Smooth muscle cell (in vitro differentiated cells): ENCODE results near the gene CFAP57. TPM values are rescaled to one million over a fixed set of nuclear protein-coding genes. Genes with fewer than 3 reads are reported as not detected.

ENCODE experiments used
- DNase-seq: peaks from one replicate; lab custom pipeline; 2025; ENCODE audit not compliant: unreplicated experiment; lab: John Stamatoyannopoulos, UW
- H2AFZ ChIP-seq: fragments of 200-600 bp; sonication (generic); 2 replicates; pipeline ENCODE4 v1.6.0; 2016; ENCODE audit warnings: antibody characterized with exemption, low read depth, mild to moderate bottlenecking
- H3F3A ChIP-seq: fragments of 200-600 bp; sonication (generic); 2 replicates; pipeline ENCODE4 v1.6.0; 2017; ENCODE audit warnings: antibody characterized with exemption, low read depth
- H3K27ac ChIP-seq: fragments of 200-600 bp; sonication (generic); 2 replicates; pipeline ENCODE4 v1.5.1; 2016; ENCODE audit warnings: low read depth, mild to moderate bottlenecking
- H3K27me3 ChIP-seq: fragments of 200-600 bp; sonication (generic); 2 replicates; pipeline ENCODE4 v1.6.1; 2016; ENCODE audit warnings: low read depth, mild to moderate bottlenecking
- H3K36me3 ChIP-seq: fragments of 200-600 bp; sonication (generic); 2 replicates; pipeline ENCODE4 v1.5.1; 2016; ENCODE audit warnings: low read depth
- H3K4me1 ChIP-seq: fragments of 200-600 bp; sonication (generic); 2 replicates; pipeline ENCODE4 v1.5.1; 2016; ENCODE audit warnings: low read depth
- H3K4me2 ChIP-seq: fragments of 200-600 bp; sonication (generic); 2 replicates; pipeline ENCODE4 v1.6.0; 2016; ENCODE audit warnings: mild to moderate bottlenecking
- H3K4me3 ChIP-seq: fragments of 200-600 bp; sonication (generic); 2 replicates; pipeline ENCODE4 v1.5.1; 2016; ENCODE audit warnings: mild to moderate bottlenecking
- H3K79me2 ChIP-seq: fragments of 200-600 bp; sonication (generic); 2 replicates; pipeline ENCODE4 v1.6.0; 2016; ENCODE audit warnings: low read depth, mild to moderate bottlenecking
- H3K9ac ChIP-seq: fragments of 200-600 bp; sonication (generic); 2 replicates; pipeline ENCODE4 v1.6.0; 2016; ENCODE audit warnings: low read depth
- H3K9me3 ChIP-seq: fragments of 200-600 bp; sonication (generic); replicated peaks from 2 replicates; pipeline ENCODE4 v1.5.1; 2016; ENCODE audit warnings: low read depth
- H4K20me1 ChIP-seq: fragments of 200-600 bp; sonication (generic); 2 replicates; pipeline ENCODE4 v1.6.0; 2016; ENCODE audit warnings: low read depth
- WGBS: methylation state at CpG from one replicate; pipeline ENCODE4 v1.1.7; 2016; ENCODE audit warnings: low lambda C conversion rate; 5-methylcytosine and 5-hydroxymethylcytosine counted together
- polyA plus RNA-seq: library from polyadenylated mRNA; unstranded; fragments of >200 nt; fragmentation: Nextera tagmentation; extraction: Ambion mirVana; gene quantifications from 2 replicates; pipeline ENCODE4 v1.2.1, GENCODE V29; 2016
- total RNA-seq: library from RNA; depleted of rRNA; stranded (reverse); fragments of >200 nt; gene quantifications from 2 replicates; pipeline ENCODE4 v1.2.3, GENCODE V29; 2014
- TF ChIP-seq, protein P1 (sequence below): fragments of 200-600 bp; sonication (generic); IDR thresholded peaks from 2 replicates; pipeline ENCODE4 v1.5.1; 2017; ENCODE audit warnings: borderline replicate concordance, mild to moderate bottlenecking, antibody characterized with exemption; ENCODE audit not compliant: insufficient read depth, poor library complexity, severe bottlenecking

CFAP57 gene
- total and polyA plus RNA-seq, 2 experiments from 2014 or later, result 0.22 TPM; not detected in 1

DNA sequence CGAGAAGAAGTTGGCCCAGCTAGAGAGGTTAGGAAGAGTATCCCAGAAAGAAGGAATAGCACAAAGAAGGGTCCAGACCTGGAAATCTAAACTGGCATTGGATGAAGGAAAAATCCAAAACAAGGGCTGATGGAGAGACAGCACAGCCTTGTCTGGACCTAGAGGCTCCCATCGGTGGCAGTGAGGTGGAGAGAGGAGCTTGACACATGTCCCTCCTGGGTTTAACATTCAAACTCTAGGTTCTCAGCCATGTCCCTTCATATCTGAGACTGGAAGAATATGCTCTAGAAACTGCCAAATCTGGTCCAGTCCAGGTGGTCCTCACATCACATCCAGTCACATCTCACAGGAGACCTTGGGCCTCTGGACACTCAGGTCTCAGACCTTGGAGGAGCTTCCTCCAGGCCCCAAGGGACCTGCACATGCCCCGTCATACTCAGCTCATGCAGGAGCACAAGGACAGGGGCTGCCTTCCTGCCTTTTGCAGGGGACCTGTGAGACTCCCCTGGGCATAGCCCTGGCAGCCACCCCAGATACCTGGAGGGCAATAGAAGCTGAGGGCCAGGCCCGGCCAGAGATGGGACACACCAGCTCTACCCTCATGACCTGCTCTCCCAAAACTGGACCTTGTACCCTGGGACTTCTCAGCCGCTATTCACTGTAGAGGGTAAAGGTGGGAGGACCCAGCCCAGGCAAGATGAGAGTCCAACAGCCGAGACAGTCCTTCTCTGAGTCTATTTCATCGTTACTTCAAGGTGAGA, 105.2 kb downstream of the CFAP57 start:
- WGBS, result 95% methylated on average over 7 of the region's 7 CpGs

DNA sequence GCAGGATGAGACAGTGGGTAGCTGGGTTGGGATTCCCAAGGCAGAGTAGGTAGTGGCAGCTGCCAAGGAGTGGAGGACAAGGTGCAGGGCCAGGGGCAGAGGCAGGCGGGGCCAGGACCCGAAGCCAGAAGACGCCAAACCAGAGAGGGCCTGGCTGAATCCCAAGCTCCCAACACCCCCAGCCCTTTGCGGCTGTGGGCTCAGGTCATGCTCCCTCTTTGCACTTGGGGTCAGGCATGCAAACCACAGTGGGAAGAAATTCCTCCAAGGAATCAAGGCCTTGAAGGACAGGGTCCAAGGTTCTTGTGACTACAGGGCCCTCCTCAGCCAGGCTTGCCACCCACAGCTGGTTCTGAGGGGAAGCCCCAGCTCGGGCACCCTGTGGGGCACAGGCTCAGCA, 107.0 kb downstream of the CFAP57 start:
- Histone ChIP-seq H3K27ac (no peak overlapping the region), H3K79me2 (no peaks in the 10 kb centered on the region), H3K4me2 (no peak overlapping the region), H3K9ac (no peak overlapping the region), H3K4me3 (no peak overlapping the region), H3K4me1 (no peaks in the 10 kb centered on the region), H3K27me3 (no peaks in the 10 kb centered on the region), H2AFZ (no peak overlapping the region), H4K20me1 (no peaks in the 10 kb centered on the region), H3K9me3 (no peaks in the 10 kb centered on the region), H3F3A (no peaks in the 10 kb centered on the region), H3K36me3 (no peaks in the 10 kb centered on the region)
- WGBS, result 90% methylated on average over 5 of the region's 5 CpGs
- no peak for DNase-seq
- TF ChIP-seq, protein P1, sequence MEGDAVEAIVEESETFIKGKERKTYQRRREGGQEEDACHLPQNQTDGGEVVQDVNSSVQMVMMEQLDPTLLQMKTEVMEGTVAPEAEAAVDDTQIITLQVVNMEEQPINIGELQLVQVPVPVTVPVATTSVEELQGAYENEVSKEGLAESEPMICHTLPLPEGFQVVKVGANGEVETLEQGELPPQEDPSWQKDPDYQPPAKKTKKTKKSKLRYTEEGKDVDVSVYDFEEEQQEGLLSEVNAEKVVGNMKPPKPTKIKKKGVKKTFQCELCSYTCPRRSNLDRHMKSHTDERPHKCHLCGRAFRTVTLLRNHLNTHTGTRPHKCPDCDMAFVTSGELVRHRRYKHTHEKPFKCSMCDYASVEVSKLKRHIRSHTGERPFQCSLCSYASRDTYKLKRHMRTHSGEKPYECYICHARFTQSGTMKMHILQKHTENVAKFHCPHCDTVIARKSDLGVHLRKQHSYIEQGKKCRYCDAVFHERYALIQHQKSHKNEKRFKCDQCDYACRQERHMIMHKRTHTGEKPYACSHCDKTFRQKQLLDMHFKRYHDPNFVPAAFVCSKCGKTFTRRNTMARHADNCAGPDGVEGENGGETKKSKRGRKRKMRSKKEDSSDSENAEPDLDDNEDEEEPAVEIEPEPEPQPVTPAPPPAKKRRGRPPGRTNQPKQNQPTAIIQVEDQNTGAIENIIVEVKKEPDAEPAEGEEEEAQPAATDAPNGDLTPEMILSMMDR, result no peak

More for the DNA sequence above, 105.2 kb downstream of the CFAP57 start:
- Histone ChIP-seq H3K4me2 (no peak overlapping the region), H3K9me3 (no peaks in the 10 kb centered on the region), H3F3A (no peaks in the 10 kb centered on the region), H3K27me3 (no peaks in the 10 kb centered on the region), H3K36me3 (no peaks in the 10 kb centered on the region), H4K20me1 (no peaks in the 10 kb centered on the region), H3K27ac (no peak overlapping the region), H3K4me1 (no peaks in the 10 kb centered on the region), H2AFZ (no peak overlapping the region), H3K79me2 (no peaks in the 10 kb centered on the region), H3K9ac (no peak overlapping the region), H3K4me3 (no peak overlapping the region)
- DNase-seq, result no peak
- TF ChIP-seq, protein P1, result no peak

DNA sequence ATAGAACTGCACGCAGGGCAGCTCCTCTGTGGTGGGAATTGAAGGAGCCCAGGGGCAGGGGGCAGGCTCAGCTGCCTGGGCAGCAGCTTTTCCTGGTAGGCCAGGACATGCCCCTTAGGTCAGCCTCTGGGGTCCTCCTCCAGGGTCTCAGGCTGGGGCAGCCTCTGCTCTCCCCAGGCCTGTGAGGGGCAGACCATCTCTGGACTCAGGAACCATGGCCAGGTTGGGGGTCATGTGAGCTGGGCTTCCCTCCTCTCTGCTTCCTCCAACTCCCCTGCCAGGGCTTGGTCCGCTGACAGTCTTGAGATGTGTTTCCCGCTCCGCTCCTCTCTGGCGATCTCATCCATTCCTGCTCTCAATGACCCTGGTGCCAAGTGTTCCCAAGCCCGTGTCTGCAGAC, 107.5 kb downstream of the CFAP57 start:
- Histone ChIP-seq H3K27ac (no peak overlapping the region), H3K4me1 (no peaks in the 10 kb centered on the region), H3K4me3 (no peak overlapping the region), H4K20me1 (no peaks in the 10 kb centered on the region), H3K27me3 (no peaks in the 10 kb centered on the region), H3K36me3 (no peaks in the 10 kb centered on the region), H3K79me2 (no peaks in the 10 kb centered on the region), H3K9me3 (no peaks in the 10 kb centered on the region), H2AFZ (no peak overlapping the region), H3K9ac (no peak overlapping the region), H3K4me2 (no peak overlapping the region), H3F3A (no peaks in the 10 kb centered on the region)
- TF ChIP-seq, protein P1, result no peak
- no peak for DNase-seq
- 100% methylated on average over 6 of the region's 6 CpGs for WGBS

DNA sequence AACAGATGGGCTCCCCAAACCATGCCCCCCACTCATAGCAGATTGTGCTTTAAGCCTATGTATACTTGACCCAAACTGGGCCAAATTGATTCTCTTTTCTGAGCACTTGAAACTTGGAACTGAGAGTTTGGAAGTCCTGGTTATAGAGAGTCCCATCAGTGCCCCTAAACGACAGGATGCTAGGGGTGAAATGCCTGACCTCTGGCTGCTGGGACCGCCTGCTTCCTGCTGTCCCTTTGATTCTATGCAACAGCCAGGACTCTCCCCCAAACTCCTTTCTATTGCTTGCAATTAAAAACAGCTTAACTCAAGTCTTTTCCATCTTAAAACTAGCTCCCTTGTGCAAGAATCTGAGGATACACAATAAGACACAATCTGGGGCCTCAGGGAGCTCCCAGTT, 108.6 kb downstream of the CFAP57 start:
- Histone ChIP-seq H3K9ac (no peak overlapping the region), H3K79me2 (no peaks in the 10 kb centered on the region), H3K4me3 (no peak overlapping the region), H3K9me3 (no peaks in the 10 kb centered on the region), H3F3A (no peaks in the 10 kb centered on the region), H3K36me3 (no peaks in the 10 kb centered on the region), H3K27ac (no peak overlapping the region), H3K4me1 (no peaks in the 10 kb centered on the region), H4K20me1 (no peaks in the 10 kb centered on the region), H3K4me2 (no peak overlapping the region), H3K27me3 (no peaks in the 10 kb centered on the region), H2AFZ (no peak overlapping the region)
- TF ChIP-seq, protein P1, result no peak
- WGBS, result 68% methylated on average over 2 of the region's 2 CpGs
- DNase-seq, result no peak
